Measurements from ENCODE around the gene TPCN1. TPM values are rescaled to one million over a fixed set of nuclear protein-coding genes. Genes with fewer than 3 reads are reported as not detected.
A peak's percentile ranks its signal among the peaks of the same experiment; 100 is the strongest.

The TPCN1 gene
- total RNA-seq, 1 experiment from 2014 or later, result 32.7 TPM

- CTCF ChIA-PET, result no interaction called here
- H3K9me3 Mint-ChIP-seq, result no peaks in the 10 kb centered on the region
- POLR2A ChIA-PET, result interaction anchor here (1.0 kb wide), 1 partner anchor 27 kb away, joined by 3 read pairs; the partner anchor contains the start of gene TPCN1
- H3K4me1 Mint-ChIP-seq, result peaks cover 47% of the 10 kb centered on the region
- H3K4me3 Mint-ChIP-seq, result no peak overlapping the region
- no peaks in the 10 kb centered on the region for H3K27me3 Mint-ChIP-seq (ENCODE audit: low read depth)
- 0 out of 2 replicates have a peak, but pooled peaks have one; percentile 29 for TF ChIP-seq RELA (CRISPR knock-in tag; IDR thresholded peaks at IDR 0.05; ENCODE audit: borderline replicate concordance)
- TF ChIP-seq, protein P1, sequence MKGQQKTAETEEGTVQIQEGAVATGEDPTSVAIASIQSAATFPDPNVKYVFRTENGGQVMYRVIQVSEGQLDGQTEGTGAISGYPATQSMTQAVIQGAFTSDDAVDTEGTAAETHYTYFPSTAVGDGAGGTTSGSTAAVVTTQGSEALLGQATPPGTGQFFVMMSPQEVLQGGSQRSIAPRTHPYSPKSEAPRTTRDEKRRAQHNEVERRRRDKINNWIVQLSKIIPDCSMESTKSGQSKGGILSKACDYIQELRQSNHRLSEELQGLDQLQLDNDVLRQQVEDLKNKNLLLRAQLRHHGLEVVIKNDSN (CRISPR knock-in tag; IDR thresholded peaks at IDR 0.05), result no peak
- peaks cover 6% of the 10 kb centered on the region for H3K36me3 Mint-ChIP-seq
- no peak for DNase-seq (ENCODE audit: low spot score)
- H3K27ac Mint-ChIP-seq, result peak overlapping the region; percentile 24
- ATAC-seq, result no peak
Measured at GRCh38 chr12:113248051-113248825, 27.0 kb downstream of the TPCN1 start.

DNA sequence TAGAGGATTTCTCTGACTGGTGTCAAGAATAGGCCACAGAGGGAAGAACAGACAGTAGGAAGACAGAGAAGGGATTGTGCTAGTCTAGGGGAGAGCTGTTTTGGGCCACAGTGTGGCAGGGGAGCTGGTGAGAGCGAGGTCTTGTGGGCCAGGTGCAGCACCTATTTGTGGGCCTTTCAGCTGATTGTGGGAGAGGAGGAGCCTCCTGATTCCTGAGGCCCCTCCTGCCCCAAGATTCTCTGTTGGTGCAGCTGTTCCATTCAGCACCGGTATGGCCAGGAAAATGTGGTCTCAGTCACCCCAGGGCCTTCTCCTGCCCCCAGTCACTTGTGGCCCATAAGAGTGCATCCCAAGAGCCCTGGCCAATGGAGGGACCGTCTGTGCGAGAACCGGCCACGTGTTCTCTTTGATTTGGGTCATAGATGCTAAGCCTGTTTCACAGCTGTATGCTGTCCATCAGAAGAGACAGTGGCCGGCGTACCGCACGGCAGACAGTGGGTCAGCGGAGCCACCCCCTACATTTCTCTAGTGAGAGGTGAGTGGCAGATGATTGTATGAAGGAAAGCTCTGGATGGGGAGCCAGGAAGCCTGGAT, 27.7 kb downstream of the TPCN1 start:
- Mint-ChIP-seq H3K36me3 (peaks cover 3% of the 10 kb centered on the region; the same call in 1 of the 2 replicates), H3K27ac (peak overlapping the region; percentile 25), H3K4me3 (no peak overlapping the region), H3K4me1 (peaks cover 44% of the 10 kb centered on the region), H3K9me3 (no peaks in the 10 kb centered on the region), H3K27me3 (ENCODE audit: low read depth) (no peaks in the 10 kb centered on the region)
- ATAC-seq (no peak), DNase-seq (ENCODE audit: low spot score) (no peak)
- CTCF ChIA-PET, result interaction anchor here (1.7 kb wide), 1 partner anchor 177 kb away, joined by 5 read pairs; no protein-coding TSS in a partner anchor
- POLR2A ChIA-PET, result interaction anchor here (1.0 kb wide), 1 partner anchor 28 kb away, joined by 3 read pairs; the partner anchor contains the start of gene TPCN1
- TF ChIP-seq SP1 (CRISPR knock-in tag; conservative IDR thresholded peaks at IDR 0.05), result no peak
- no peak for TF ChIP-seq OVOL2 (CRISPR knock-in tag; IDR thresholded peaks at IDR 0.05; ENCODE audit: borderline replicate concordance)
- TF ChIP-seq ZNF671 (CRISPR knock-in tag; IDR thresholded peaks at IDR 0.05), result no peak
- no peak for TF ChIP-seq ELF4 (CRISPR knock-in tag; IDR thresholded peaks at IDR 0.05; ENCODE audit: low read depth)
- TF ChIP-seq, protein P2, sequence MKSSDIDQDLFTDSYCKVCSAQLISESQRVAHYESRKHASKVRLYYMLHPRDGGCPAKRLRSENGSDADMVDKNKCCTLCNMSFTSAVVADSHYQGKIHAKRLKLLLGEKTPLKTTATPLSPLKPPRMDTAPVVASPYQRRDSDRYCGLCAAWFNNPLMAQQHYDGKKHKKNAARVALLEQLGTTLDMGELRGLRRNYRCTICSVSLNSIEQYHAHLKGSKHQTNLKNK (CRISPR knock-in tag; IDR thresholded peaks at IDR 0.05), result no peak
- TF ChIP-seq PRRX2 (CRISPR knock-in tag; IDR thresholded peaks at IDR 0.05), result no peak
- TF ChIP-seq, protein P3, sequence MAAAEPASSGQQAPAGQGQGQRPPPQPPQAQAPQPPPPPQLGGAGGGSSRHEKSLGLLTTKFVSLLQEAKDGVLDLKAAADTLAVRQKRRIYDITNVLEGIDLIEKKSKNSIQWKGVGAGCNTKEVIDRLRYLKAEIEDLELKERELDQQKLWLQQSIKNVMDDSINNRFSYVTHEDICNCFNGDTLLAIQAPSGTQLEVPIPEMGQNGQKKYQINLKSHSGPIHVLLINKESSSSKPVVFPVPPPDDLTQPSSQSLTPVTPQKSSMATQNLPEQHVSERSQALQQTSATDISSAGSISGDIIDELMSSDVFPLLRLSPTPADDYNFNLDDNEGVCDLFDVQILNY (CRISPR knock-in tag; IDR thresholded peaks at IDR 0.05), result no peak
- no peak for TF ChIP-seq IRF1 (CRISPR knock-in tag; IDR thresholded peaks at IDR 0.05)
- TF ChIP-seq HMGXB4 (CRISPR knock-in tag; IDR thresholded peaks at IDR 0.05), result no peak
- no peak for TF ChIP-seq ZNF317 (CRISPR knock-in tag; IDR thresholded peaks at IDR 0.05; ENCODE audit: borderline replicate concordance, low read depth)
- TF ChIP-seq ZNF416 (CRISPR knock-in tag; IDR thresholded peaks at IDR 0.05), result no peak
- TF ChIP-seq NR3C1 (CRISPR knock-in tag; conservative IDR thresholded peaks at IDR 0.05; ENCODE audit: low read depth), result no peak
- TF ChIP-seq IRF2 (CRISPR knock-in tag; IDR thresholded peaks at IDR 0.05; ENCODE audit: borderline replicate concordance, low read depth), result no peak
- no peak for TF ChIP-seq PRDM15 (CRISPR knock-in tag; IDR thresholded peaks at IDR 0.05)
- no peak for TF ChIP-seq ZNF138 (CRISPR knock-in tag; conservative IDR thresholded peaks at IDR 0.05)
- no peak for TF ChIP-seq ZNF219 (CRISPR knock-in tag; IDR thresholded peaks at IDR 0.05; ENCODE audit: borderline replicate concordance)
